ENCODE results near the gene TOGARAM2.
"Not testable (repeated sequence)": the region's sequence is repeated elsewhere in the genome, so short reads cannot be mapped to it uniquely, and the experiment has no call there.

The TOGARAM2 gene

DNA sequence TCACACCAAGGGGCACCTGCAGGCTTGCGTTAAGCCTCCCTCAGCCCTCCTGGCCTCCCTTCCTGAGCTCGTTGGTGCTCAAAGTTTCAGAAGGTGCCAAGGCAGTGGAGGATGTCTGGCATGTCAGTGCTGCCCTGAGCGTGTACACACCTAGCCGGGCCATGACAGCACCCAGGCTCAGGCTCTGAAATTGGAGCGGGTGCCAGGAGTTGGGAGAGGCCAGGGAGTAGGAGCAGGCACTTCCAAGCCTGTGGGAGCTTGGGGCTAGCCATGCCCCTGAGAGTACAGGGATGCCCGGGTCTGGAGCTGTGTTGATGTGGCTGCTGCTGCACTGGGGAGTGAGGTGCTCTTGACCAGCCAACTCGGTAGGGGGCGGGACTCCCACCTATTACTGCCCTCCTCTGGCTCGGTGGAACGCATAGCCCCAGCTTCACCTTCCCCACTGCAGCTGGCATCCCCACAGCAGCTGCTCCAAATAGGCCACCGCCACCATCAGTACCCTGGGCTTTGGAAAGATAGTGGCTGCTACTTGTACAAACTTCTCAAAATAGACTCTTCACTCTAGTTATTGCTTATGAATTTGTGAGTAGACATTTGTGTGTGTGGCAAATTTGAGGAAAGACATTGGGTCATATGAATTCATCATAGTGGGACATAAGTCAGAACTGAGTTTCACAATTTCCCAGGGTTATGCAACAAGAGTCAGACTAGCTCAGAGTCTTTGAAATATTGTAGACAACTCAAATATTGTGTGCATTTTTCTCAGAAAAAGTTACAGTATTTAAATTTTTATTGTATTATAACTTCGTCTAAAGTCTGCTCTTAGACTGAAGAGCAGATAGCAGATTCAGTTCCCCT, 100.0 kb downstream of the TOGARAM2 start:
- DNase-seq, result no peak

GRCh38 chr2:29082804-29083495, 101.9 kb downstream of the TOGARAM2 start:
- DNase-seq, result no peak

GRCh38 chr2:29084554-29084953, 103.5 kb downstream of the TOGARAM2 start:
- DNase-seq, result no peak

GRCh38 chr2:29090311-29090710, 109.2 kb downstream of the TOGARAM2 start:
- DNase-seq, result not testable (repeated sequence)

DNA sequence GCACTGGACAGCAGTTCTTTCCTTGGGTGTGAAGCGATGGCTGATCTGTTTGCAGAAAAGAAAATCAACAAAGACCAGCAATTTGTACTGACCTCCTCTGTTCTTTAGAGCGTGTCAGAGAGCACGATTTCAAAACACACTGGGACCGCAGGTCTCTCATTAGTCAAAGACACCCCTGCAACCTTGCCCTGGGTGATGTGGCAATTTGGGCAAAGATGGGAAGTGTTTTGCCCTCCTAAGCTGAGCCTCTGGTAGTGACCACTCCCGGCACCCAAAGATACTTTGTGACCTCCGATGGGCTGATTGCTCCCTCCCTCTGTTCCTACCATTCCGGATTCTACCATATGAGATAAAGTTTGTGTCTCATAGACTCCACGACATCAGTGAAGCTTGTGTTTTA, 115.9 kb downstream of the TOGARAM2 start:
- no peak for DNase-seq

DNA sequence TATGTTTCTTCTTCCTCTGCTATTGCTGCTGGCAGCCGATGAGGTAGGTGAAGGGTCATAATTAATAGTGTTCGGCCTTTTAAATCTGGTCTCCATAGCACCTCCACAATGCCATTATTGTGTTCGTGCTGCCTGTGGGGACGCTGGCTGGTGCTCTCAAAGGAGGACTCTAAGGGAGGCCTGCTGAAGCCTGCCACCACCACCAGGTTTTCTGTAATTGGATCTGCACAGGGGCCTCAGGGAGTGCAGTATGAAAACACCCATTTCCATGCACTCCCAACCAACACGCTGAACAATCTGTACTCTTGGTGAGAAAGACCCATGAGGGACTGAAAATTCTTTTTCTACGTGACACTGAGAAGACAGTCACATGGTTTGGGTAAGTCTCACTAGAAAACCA, 116.5 kb downstream of the TOGARAM2 start:
- no peak for DNase-seq

DNA sequence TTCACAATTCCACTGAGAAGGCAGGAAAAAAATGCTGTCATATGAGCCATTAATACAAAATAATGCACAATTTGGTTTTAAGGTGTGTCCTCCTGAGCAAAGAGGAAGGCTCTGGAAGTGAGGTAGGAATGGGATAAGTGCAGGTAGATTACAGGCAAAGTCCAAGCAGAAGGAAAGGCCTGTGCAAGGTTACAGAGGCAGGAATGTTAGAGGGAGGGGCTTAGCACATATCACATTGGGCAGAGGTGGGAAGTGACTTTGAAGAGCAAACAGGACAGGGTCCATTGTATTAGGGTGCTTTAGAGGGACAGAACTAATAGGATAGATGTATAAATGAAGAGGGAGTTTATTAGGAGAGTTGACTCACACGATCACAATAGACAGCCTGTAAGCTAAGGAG, 119.5 kb downstream of the TOGARAM2 start:
- no peak for DNase-seq

Data from NCI-H1694 (cell line).